ENCODE measurements around the gene SUMF2. TPM values are rescaled to one million over a fixed set of nuclear protein-coding genes. Genes with fewer than 3 reads are reported as not detected.
"Not testable (repeated sequence)": the region's sequence is repeated elsewhere in the genome, so short reads cannot be mapped to it uniquely, and the experiment has no call there.

The SUMF2 gene
- polyA plus RNA-seq, 2 of the 4 experiments (the other 2 are of a cell fraction) = 85.2 to 106 TPM

DNA sequence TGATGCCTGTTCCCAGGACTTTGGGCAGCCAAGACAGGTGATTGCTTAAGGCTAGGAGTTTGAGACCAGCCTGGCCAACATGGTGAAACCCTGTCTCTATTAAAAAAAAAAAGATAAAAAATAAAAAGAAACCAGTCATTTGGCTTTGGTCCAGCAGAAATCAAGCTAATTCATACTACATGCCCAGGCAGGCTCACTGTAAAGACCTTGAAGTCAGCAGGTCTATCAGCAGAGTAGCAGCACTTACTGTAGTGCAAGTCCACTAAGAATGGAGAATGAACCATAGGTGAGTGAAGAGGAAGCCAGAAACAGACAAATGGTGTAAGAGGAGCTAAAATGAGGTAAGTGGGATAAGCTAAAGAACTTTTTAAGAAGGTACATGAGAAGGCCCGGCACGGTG lies 37.5 kb upstream of the SUMF2 start:
- ChIA-PET POLR2A (interaction anchor here (0.8 kb wide), 1 partner anchor 25 kb away, joined by 4 read pairs; the partner anchor contains the start of gene PSPH), CTCF (interaction anchor here (0.7 to 1.0 kb wide), 4 partner anchors 18 to 63 kb away, joined by 3 to 5 read pairs (median 4); no protein-coding TSS in a partner anchor)
- Histone ChIP-seq H3K4me3 (no peak overlapping the region), H3K9me3 (no peaks in the 10 kb centered on the region), H3K4me2 (no peak overlapping the region), H3K4me1 (peaks cover 14% of the 10 kb centered on the region; the same call in 2 of the 3 replicates), H3K27ac (no peak overlapping the region)
- FAIRE-seq (no peak), DNase-seq (ENCODE audit: low read depth in 1 of 2, low spot score in 1 of 2) (no peak), ATAC-seq (no peak)
- no peak for TF ChIP-seq EP300 (IDR thresholded peaks at IDR 0.05)
- TF ChIP-seq ZFP36 (IDR thresholded peaks at IDR 0.05; ENCODE audit: borderline replicate concordance, partially characterized antibody) = no peak
- TF ChIP-seq ZSCAN20 (CRISPR knock-in tag; IDR thresholded peaks at IDR 0.05) = no peak
- TF ChIP-seq CBX2 (IDR thresholded peaks at IDR 0.05; ENCODE audit: borderline replicate concordance, low read depth) = no peak
- TF ChIP-seq ZNF302 (CRISPR knock-in tag; IDR thresholded peaks at IDR 0.05) = no peak
- 78% methylated on average over 2 of the region's 2 CpGs for WGBS (ENCODE audit: missing lambda C conversion rate)

DNA sequence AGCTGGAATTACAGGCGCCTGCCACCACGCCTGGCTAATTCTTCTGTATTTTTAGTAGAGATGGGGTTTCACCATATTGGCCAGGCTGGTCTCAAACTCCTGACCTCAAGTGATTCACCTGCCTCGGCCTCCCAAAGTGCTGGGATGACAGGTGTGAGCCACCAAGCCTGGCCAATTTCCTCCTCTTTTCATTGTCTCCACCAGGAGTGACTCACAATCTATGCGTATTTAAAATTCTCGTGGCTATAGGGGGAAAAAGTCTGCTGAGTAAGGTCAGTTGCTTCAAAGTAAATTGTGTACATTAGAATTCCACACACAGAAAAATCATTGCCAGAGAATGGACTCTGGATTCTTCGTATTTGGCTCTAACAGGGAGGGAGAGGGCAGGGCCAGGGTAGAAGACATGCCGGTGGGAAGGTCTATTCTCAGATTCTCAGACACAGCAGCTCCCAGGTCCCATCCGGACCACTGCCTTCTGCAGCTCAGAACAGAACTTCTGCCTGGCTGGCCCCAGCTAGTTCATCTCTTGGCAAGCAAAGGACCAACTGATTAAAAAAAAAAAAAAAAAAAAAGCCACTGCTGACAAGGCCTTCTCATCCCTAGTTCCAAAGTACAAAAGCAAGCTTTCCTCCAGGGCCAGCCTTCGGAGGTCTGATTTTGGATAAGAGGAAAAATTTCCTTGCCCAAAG lies 35.0 kb upstream of the SUMF2 start:
- TF ChIP-seq SREBF2 (IDR thresholded peaks at IDR 0.05) (no peak), EP300 (IDR thresholded peaks at IDR 0.05) (0 out of 5 replicates have a peak, but pooled peaks of 1 of the 2 experiments have one; percentile 18), FOSL2 (IDR thresholded peaks at IDR 0.05) (no peak), FOSL2 (CRISPR knock-in tag; IDR thresholded peaks at IDR 0.05) (peak; percentile 57)
- TF ChIP-seq, protein P1, sequence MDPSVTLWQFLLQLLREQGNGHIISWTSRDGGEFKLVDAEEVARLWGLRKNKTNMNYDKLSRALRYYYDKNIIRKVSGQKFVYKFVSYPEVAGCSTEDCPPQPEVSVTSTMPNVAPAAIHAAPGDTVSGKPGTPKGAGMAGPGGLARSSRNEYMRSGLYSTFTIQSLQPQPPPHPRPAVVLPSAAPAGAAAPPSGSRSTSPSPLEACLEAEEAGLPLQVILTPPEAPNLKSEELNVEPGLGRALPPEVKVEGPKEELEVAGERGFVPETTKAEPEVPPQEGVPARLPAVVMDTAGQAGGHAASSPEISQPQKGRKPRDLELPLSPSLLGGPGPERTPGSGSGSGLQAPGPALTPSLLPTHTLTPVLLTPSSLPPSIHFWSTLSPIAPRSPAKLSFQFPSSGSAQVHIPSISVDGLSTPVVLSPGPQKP (IDR thresholded peaks at IDR 0.05; ENCODE audit: low read depth, low read length) = no peak
- TF ChIP-seq, protein P2, sequence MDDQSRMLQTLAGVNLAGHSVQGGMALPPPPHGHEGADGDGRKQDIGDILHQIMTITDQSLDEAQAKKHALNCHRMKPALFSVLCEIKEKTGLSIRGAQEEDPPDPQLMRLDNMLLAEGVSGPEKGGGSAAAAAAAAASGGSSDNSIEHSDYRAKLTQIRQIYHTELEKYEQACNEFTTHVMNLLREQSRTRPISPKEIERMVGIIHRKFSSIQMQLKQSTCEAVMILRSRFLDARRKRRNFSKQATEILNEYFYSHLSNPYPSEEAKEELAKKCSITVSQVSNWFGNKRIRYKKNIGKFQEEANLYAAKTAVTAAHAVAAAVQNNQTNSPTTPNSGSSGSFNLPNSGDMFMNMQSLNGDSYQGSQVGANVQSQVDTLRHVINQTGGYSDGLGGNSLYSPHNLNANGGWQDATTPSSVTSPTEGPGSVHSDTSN (IDR thresholded peaks at IDR 0.05) = no peak
- ATAC-seq (peak in 1 of 2 experiments; percentile 28; a peak in 3 of 6 replicates), DNase-seq (ENCODE audit: low read depth in 1 of 2, low spot score in 1 of 2) (peak in 1 of 2 experiments; percentile 69), FAIRE-seq (no peak)
- Histone ChIP-seq H3K9me3 (no peaks in the 10 kb centered on the region), H3K4me1 (peaks cover 27% of the 10 kb centered on the region; the same call in 2 of the 3 replicates), H3K4me2 (peak overlapping the region; percentile 40), H3K27ac (peak overlapping the region; percentile 40 to 79; a peak in 4 of 6 replicates), H3K4me3 (no peak overlapping the region)
- CTCF ChIA-PET = interaction anchor here (1.0 kb wide), 1 partner anchor 33 kb away, joined by 3 read pairs; no protein-coding TSS in a partner anchor
- POLR2A ChIA-PET = interaction anchor here (0.6 to 1.8 kb wide), 4 partner anchors 22 to 663 kb away, joined by 5 to 11 read pairs (median 6); partner anchors contain the start of genes CCT6A and PSPH
- 42% methylated on average over 9 of the region's 9 CpGs for WGBS (ENCODE audit: missing lambda C conversion rate)

DNA sequence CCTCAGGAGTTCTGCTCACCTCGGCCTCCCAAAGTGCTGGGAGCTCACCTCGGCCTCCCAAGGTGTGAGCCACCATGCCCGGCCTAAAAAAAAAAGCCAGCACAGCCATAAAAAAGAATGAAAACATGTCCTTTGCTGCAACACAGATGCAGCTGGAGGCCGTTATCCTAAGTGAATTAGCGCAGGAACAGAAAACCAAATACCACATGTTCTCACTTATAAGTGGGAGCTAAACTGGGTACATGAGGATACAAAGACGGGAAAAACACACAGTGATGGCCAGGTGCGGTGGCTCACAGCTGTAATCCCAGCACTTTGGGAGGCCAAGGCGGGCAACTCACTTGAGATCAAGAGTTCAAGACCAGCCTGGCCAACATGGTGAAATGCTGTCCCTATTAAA lies 33.7 kb upstream of the SUMF2 start:
- H3K4me1 ChIP-seq = peaks cover 27% of the 10 kb centered on the region; the same call in 2 of the 3 replicates
- no peak for DNase-seq (ENCODE audit: low read depth in 1 of 2, low spot score in 1 of 2)
- H3K4me2 ChIP-seq = no peak overlapping the region
- H3K4me3 ChIP-seq = no peak overlapping the region
- ChIA-PET CTCF (interaction anchor here (1.3 kb wide), 1 partner anchor 66 kb away, joined by 3 read pairs; no protein-coding TSS in a partner anchor), POLR2A (interaction anchor here (1.8 kb wide), 1 partner anchor 21 kb away, joined by 5 read pairs; the partner anchor contains the start of genes CCT6A and PSPH)
- H3K27ac ChIP-seq = peak overlapping the region in 1 of 2 experiments; percentile 79; a peak in 3 of 6 replicates
- no peak for ATAC-seq
- FAIRE-seq = no peak
- no peak for TF ChIP-seq NPAS2 (CRISPR knock-in tag; IDR thresholded peaks at IDR 0.05; ENCODE audit: borderline replicate concordance)
- no peak for TF ChIP-seq ZNF302 (CRISPR knock-in tag; IDR thresholded peaks at IDR 0.05)
- TF ChIP-seq HEYL (CRISPR knock-in tag; IDR thresholded peaks at IDR 0.05) = no peak
- TF ChIP-seq CEBPB (IDR thresholded peaks at IDR 0.05) = no peak
- no peak for TF ChIP-seq GATA3 (IDR thresholded peaks at IDR 0.05; ENCODE audit: borderline replicate concordance)
- no peak for TF ChIP-seq KDM1A (IDR thresholded peaks at IDR 0.05; ENCODE audit: low read depth)
- no peak for TF ChIP-seq ESRRA (IDR thresholded peaks at IDR 0.05; ENCODE audit: borderline replicate concordance, low read length)
- no peaks in the 10 kb centered on the region for H3K9me3 ChIP-seq
- WGBS (ENCODE audit: missing lambda C conversion rate) = 96% methylated on average over 8 of the region's 8 CpGs

DNA sequence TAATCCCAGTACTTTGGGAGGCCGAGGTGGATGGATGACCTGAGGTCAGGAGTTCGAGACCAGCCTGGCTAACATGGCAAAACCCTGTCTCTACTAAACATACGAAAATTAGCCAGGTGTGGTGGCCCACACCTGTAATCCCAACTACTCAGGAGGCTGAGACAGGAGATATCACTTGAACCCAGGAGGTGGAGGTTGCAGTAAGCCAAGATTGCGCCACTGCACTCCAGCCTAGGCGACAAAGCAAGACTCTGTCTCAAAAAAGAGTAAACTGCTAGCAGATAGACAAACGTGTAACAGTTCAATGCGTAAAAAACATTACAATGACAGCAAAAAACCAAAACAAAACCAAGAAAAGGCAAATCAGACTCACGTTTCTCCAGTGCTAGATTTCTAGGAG lies 32.5 kb upstream of the SUMF2 start:
- DNase-seq (ENCODE audit: low read depth in 1 of 2, low spot score in 1 of 2); ATAC-seq; H3K9me3 ChIP-seq; POLR2A ChIA-PET; FAIRE-seq; H3K4me3 ChIP-seq: not testable (repeated sequence)
- 77% methylated on average over 8 of the region's 8 CpGs for WGBS (ENCODE audit: missing lambda C conversion rate)
- H3K4me1 ChIP-seq = peaks cover 27% of the 10 kb centered on the region; the same call in 2 of the 3 replicates
- H3K27ac ChIP-seq = peak overlapping the region in 1 of 2 experiments; percentile 90; a peak in 1 of 6 replicates
- peak overlapping the region; percentile 91 for H3K4me2 ChIP-seq
- CTCF ChIA-PET = interaction anchor here (0.9 to 1.4 kb wide), 4 partner anchors 19 to 67 kb away, joined by 3 read pairs; partner anchors contain the start of gene PSPH

DNA sequence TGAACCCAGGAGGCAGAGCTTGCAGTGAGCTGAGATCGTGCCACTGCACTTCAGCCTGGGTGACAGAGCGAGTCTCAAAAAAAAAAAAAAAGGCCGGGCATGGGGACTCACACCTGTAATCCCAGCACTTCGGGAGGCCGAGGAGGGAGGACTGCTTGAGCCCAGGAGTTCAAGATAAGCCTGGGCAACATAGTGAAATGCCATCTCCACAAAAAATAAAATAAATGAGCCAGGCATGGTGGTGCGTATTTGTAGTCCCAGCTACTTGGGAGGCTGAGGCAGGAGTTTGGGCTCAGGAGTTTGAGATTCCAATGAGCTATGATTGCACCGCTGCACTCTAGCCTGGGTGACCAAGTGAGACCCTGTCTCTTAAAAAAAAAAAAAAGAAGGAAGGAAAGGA lies 31.5 kb upstream of the SUMF2 start:
- Histone ChIP-seq H3K4me1 (peaks cover 27% of the 10 kb centered on the region; the same call in 2 of the 3 replicates), H3K4me3 (peak overlapping the region; percentile 57; the same call in 2 of the 3 replicates), H3K27ac (peak overlapping the region in 1 of 2 experiments; percentile 90; a peak in 3 of 6 replicates), H3K4me2 (peak overlapping the region; percentile 91)
- DNase-seq (ENCODE audit: low read depth in 1 of 2, low spot score in 1 of 2); FAIRE-seq; H3K9me3 ChIP-seq; ATAC-seq: not testable (repeated sequence)
- 90% methylated on average over 7 of the region's 7 CpGs for WGBS (ENCODE audit: missing lambda C conversion rate)
- CTCF ChIA-PET = interaction anchor here (0.7 to 2.0 kb wide), 2 partner anchors 42 to 66 kb away, joined by 3 to 9 read pairs; no protein-coding TSS in a partner anchor
- POLR2A ChIA-PET = interaction anchor here (3.0 kb wide), 1 partner anchor 19 kb away, joined by 51 read pairs; the partner anchor contains the start of genes CCT6A and PSPH

Measured in A549 (cell line).